NCI-H524 treated with DMSO at 0.1 percent for 48 hours (cell line): ENCODE results near the gene ABHD3.
"Not testable (repeated sequence)": the region's sequence is repeated elsewhere in the genome, so short reads cannot be mapped to it uniquely, and the experiment has no call there.

ENCODE experiments used
- DNase-seq: peaks from one replicate; lab custom pipeline; 2025; lab: John Stamatoyannopoulos, UW

The ABHD3 gene

GRCh38 chr18:21704603-21705364 lies at the start of gene ABHD3:
Gene ABHD3, minus strand, starts transcription at chr18:21704774. Its CDS starts 109 bp downstream, at chr18:21704665.
- no peak for DNase-seq

GRCh38 chr18:21747764-21748693 lies 43.5 kb upstream of the ABHD3 start:
- no peak for DNase-seq

- DNase-seq, result no peak
Measured at GRCh38 chr18:21747268-21747667, 42.7 kb upstream of the ABHD3 start.

GRCh38 chr18:21745231-21745630 lies 40.7 kb upstream of the ABHD3 start:
- no peak for DNase-seq

- no peak for DNase-seq
Measured at GRCh38 chr18:21743166-21743832, 38.7 kb upstream of the ABHD3 start.

GRCh38 chr18:21742315-21742687 lies 37.7 kb upstream of the ABHD3 start:
- DNase-seq, result no peak

- peak; percentile 52 for DNase-seq
Measured at GRCh38 chr18:21741562-21742314, 37.2 kb upstream of the ABHD3 start.

GRCh38 chr18:21741312-21741561 lies 36.7 kb upstream of the ABHD3 start:
- no peak for DNase-seq

- DNase-seq, result peak; percentile 84
Measured at GRCh38 chr18:21740538-21741311, 36.2 kb upstream of the ABHD3 start, which contains the start of gene MIB1. Gene MIB1, plus strand, starts transcription at chr18:21740792. Its CDS starts 792 bp downstream, at chr18:21741584.

GRCh38 chr18:21739604-21740537 lies 35.3 kb upstream of the ABHD3 start:
- no peak for DNase-seq

GRCh38 chr18:21736926-21737325 lies 32.4 kb upstream of the ABHD3 start:
- not testable (repeated sequence) for DNase-seq

GRCh38 chr18:21735452-21736015 lies 31.0 kb upstream of the ABHD3 start:
- no peak for DNase-seq

GRCh38 chr18:21733011-21733410 lies 28.4 kb upstream of the ABHD3 start:
- no peak for DNase-seq

GRCh38 chr18:21727702-21728101 lies 23.1 kb upstream of the ABHD3 start:
- no peak for DNase-seq

GRCh38 chr18:21725201-21725600 lies 20.6 kb upstream of the ABHD3 start:
- no peak for DNase-seq

- no peak for DNase-seq
Measured at GRCh38 chr18:21722687-21723086, 18.1 kb upstream of the ABHD3 start.

- DNase-seq, result no peak
Measured at GRCh38 chr18:21714474-21714873, 9.9 kb upstream of the ABHD3 start.

- not testable (repeated sequence) for DNase-seq
Measured at GRCh38 chr18:21707130-21707529, 2.6 kb upstream of the ABHD3 start.

- DNase-seq, result no peak
Measured at GRCh38 chr18:21706386-21706865, 1.9 kb upstream of the ABHD3 start.
